HK-2 (cell line): ENCODE measurements around the gene FOXN3.

Source experiments
- DNase-seq: peaks from one replicate; pipeline ENCODE4 v3.0.0-alpha.2; 2018; ENCODE audit not compliant: unreplicated experiment

Gene FOXN3, protein sequence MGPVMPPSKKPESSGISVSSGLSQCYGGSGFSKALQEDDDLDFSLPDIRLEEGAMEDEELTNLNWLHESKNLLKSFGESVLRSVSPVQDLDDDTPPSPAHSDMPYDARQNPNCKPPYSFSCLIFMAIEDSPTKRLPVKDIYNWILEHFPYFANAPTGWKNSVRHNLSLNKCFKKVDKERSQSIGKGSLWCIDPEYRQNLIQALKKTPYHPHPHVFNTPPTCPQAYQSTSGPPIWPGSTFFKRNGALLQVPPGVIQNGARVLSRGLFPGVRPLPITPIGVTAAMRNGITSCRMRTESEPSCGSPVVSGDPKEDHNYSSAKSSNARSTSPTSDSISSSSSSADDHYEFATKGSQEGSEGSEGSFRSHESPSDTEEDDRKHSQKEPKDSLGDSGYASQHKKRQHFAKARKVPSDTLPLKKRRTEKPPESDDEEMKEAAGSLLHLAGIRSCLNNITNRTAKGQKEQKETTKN

DNA sequence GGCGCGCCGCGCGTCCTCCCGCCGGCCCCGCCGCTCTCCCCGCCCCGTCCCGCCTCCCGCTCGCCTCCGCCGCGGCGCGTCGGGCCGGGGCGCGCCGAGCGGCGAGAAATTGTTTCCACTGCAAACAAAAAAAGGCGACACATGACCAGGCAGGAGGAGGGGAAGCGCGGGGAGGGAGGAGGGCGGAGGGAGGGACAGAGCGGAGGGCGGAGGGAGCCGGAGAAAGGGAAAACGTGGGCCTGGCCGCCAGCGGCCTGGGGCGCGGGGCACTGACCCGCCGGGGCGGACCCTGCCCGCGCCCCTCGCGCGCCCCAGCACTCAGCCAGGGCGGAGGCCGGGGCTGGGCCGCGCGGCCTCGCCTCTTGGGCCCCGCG lies at the start of gene FOXN3:
FOXN3 (minus strand) TSS at position 143 of the 374 bp plus-strand sequence. CDS start 4,757 bp downstream, outside the sequence.
- DNase-seq = peak; percentile 86

- no peak for DNase-seq
Observed at GRCh38 chr14:89466484-89466883, 49.5 kb upstream of the FOXN3 start.

DNA sequence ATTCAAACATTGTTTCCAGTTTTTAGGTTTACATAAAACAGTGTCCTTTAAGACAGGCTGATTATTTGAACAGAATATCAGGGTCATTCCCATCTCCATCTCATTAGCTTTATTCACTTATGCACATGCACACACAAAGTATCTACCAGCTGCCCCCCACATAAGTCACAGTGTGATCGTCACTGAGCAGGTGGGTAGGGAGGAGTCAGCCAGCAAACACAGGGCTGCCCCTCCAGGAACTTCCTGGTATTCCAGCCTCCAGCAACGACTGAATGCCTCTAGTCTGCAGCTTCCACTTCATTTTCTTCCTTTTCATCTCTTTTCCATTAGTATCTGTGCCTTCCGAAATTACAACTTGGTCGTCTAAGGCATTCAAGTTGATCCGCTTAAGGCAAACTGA lies 48.8 kb upstream of the FOXN3 start:
- DNase-seq = no peak

DNA sequence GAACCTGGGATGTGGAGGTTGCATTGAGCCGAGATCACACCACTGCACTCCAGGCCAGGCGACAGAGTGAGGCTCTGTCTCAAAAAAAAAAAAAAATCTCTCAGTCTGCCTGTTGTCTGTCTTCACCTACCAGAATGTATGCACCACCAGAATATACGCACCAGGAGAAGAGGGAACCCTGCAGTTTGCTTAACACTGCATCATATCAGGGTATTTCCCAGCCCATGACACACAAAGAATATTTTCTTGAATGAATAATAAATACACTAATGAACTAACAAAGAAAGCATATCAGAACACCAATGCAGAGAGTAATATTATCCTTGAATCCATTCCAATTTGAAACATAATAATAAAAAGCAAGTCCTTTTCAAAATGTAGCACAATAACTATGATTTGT lies 44.2 kb upstream of the FOXN3 start:
- no peak for DNase-seq

DNA sequence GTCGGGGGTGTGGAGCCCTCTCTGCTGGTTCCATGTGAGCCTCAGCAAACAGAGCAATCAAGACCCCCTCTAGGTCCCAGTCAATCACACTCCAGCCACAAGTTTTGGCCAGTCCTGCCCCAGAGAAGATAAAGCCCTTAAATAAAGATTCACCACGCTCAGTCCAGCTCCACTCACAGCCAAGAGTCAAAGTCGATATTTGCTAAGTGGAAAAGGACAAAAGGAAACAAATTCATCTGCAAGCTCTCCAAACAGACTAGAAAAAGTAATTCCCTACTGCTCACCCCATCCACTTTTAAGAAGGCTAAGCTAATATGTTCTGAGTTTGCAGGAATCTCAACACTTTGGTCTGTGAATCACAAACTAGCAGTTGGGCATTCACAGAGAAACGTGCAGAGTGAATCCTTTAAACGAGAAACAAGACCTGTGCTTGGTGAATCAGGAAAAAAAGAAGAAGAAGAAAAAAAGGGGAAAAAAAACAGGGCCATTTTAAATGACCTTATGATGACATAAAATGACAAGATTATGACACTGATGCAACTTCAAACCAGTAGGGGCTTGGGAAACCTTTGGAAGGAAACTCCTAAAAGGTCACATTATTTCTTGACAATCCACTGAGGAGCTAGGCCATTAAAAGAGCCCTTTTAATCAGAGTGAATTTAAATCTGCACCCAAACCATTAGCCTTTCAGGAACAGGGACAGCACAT lies 41.8 kb upstream of the FOXN3 start:
- DNase-seq = no peak

DNA sequence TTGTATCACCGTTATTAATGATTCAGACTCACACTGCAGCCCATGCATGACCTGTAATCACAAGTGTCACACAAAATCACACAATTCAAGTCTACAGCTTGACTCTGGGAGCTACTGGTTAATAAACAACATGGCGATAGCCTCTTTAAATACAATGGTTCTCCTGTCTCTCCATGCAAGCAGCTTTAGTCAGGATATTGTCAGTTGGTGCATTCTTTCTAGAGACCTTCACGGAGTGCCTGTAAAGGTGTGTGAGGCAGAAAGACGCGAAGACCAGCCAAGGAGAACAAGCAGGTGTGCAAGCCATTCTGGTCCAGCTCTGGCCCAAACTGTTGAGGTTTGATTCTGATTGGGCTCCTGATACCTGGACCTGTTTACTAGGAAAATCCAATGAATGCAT lies 40.0 kb upstream of the FOXN3 start:
- DNase-seq = no peak

DNA sequence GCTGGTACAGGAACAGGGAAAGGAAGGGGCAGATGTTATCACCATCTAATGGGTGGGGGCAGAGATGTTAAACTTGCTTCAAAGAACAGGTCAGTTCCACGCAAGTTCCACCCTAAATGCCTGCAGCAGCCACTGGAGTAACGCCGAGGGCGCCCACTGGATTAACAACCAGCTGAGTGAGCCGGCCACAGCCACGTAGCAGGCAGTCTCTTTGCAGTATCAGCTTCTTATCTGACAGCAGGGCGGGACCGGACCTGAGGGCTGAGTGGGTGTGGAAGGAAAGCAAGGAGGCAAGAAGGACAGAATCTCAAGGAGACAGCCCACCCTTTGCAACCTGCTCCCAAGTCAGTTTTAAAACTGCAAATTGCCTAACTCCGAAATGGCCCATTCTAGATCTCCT lies 38.4 kb upstream of the FOXN3 start:
- no peak for DNase-seq

DNA sequence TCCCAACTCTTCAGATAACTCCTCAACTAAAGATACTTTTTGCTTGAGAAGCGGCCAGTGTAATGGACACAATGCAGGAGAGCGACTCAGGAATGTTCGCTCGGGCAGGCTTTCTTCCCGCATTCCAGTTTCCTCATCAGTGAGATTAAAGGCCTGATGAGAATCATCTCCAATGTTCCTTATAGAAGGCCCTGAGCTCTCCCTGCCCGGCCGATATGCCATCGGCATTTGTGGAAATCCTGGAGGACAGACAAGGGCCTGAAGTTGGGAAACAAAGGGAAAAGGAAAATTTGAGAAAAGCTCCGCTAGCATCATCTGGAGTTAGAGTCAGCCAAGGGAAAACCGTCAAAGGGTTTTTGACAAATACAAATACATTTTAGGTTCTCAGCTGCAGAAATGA lies 38.0 kb upstream of the FOXN3 start:
- no peak for DNase-seq

GRCh38 chr14:89452281-89452680 lies 35.2 kb upstream of the FOXN3 start:
- no peak for DNase-seq

- DNase-seq = no peak
Observed at GRCh38 chr14:89451229-89451628, 34.2 kb upstream of the FOXN3 start.

DNA sequence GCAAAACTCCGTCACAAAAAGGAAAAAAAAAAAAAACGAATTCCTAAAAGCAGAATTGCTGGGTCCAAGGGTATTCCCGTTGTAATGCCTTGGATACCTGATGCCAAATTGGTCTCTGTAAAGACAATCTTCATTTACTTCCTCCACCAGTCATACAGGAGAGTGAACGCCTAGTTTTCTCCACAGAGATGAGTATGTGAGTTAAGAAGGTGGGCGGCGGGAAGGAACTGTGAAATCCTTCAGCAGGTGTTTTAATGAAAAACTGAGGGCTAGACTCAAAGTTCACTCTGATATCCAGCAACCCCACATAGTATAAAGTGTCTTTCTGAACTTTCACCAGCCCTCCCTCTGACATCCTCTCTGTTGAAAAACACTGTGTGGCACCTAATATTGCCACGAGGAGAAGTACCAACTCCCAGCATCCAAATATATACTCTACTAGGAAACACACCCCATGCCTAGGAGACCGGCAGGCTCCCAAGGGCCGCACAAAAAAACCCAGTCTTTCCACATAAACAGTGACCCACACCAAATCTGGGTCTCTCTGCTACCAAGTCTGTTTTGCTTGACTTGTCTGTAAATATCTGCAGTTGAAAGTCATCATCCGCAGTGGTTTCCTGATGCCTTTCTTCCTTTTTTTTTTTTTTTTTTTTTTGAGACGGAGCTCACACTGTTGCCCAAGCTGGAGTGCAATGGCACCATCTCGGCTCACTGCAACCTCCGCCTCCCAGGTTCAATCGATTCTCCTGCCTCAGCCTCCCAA lies 30.3 kb upstream of the FOXN3 start:
- DNase-seq = no peak

DNA sequence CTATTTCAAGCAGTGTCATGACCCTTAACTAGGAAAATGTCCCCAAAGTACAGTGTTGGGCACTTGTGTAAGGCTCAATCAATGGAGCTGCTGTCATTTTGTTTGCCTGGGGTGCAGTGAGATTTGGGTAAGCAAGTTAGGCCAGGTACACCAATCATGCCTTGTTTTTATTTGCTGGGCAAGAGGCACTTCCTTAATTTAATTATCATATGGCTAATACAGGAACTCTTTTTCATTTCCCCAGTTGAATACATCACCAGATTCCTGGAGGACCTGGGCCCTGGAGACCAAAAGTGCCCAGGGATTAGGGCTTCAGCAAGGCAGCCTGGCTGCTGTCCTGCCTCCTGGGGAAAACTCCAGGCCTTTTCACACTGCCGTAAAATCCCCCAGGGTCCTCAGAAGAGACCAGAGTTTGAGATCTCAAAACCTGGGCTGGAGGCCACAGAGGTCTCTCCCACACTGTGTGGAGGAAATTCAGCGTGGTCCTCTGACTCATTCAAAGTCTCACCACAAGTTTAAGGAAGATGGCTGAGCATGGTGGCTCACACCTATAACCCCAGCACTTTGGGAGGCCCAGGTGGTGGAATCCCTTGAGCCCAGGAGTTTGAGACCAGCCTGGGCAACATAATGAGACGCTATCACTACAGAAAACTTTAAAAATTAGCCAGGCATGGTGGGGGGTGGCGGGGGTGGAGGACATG lies 28.4 kb upstream of the FOXN3 start:
- DNase-seq = no peak

- no peak for DNase-seq
Observed at GRCh38 chr14:89444516-89445125, 27.6 kb upstream of the FOXN3 start.

DNA sequence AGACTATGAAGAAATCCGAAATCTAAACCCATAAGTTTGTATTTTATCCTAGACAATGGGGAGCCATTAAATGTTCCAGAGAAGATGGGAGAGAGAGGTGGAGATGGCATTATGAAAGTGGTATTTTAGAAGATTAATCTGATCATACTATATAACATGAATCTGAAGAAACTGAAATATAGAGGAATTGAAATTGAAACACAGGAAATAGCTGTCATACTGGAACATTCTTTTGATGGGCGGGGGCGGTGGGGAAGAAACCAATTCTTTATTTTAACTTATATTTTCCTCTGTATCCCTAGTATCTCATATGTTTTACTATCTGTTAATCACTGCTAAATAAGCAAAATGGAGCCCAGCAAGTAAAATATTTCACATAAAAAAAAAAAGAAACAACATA lies 27.0 kb upstream of the FOXN3 start:
- no peak for DNase-seq

GRCh38 chr14:89443042-89443629 lies 26.1 kb upstream of the FOXN3 start:
- no peak for DNase-seq

- DNase-seq = no peak
Observed at GRCh38 chr14:89442280-89442679, 25.2 kb upstream of the FOXN3 start.

GRCh38 chr14:89440986-89441909 lies 24.2 kb upstream of the FOXN3 start:
- DNase-seq = no peak

GRCh38 chr14:89435892-89436656 lies 19.0 kb upstream of the FOXN3 start:
- DNase-seq = no peak

GRCh38 chr14:89435492-89435891 lies 18.5 kb upstream of the FOXN3 start:
- DNase-seq = no peak
